ENCODE results near the gene APOH.

DNA sequence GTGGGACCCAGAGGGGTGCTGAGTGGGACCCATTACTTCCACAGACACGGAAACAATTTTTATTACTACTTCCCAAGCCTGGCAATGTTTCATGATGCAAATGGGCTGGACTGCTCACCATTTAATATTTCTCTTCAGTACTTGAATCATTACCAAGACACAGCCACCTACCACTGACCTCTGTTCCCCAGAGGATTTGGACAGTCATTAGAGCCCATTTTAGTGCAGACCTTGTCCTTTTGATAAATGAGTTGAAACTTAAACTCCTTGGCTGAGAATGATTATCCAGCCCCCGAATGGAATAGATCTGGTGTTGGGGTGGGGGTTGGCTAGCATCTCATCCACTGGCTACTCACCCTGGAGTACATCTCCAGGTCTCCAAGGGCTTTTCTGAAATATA lies 33.6 kb upstream of the APOH start:
- TF ChIP-seq, protein P1, sequence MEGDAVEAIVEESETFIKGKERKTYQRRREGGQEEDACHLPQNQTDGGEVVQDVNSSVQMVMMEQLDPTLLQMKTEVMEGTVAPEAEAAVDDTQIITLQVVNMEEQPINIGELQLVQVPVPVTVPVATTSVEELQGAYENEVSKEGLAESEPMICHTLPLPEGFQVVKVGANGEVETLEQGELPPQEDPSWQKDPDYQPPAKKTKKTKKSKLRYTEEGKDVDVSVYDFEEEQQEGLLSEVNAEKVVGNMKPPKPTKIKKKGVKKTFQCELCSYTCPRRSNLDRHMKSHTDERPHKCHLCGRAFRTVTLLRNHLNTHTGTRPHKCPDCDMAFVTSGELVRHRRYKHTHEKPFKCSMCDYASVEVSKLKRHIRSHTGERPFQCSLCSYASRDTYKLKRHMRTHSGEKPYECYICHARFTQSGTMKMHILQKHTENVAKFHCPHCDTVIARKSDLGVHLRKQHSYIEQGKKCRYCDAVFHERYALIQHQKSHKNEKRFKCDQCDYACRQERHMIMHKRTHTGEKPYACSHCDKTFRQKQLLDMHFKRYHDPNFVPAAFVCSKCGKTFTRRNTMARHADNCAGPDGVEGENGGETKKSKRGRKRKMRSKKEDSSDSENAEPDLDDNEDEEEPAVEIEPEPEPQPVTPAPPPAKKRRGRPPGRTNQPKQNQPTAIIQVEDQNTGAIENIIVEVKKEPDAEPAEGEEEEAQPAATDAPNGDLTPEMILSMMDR (IDR thresholded peaks at IDR 0.05; ENCODE audit: borderline replicate concordance, extremely low read depth, low read length, poor library complexity, severe bottlenecking) = no peak
- TF ChIP-seq EZH2 (IDR thresholded peaks at IDR 0.05; ENCODE audit: borderline replicate concordance, low read depth, low read length, severe bottlenecking) = no peak

Measured in DND-41 (cell line).